ENCODE measurements around the gene IFNLR1. TPM values are rescaled to one million over a fixed set of nuclear protein-coding genes. Genes with fewer than 3 reads are reported as not detected.

IFNLR1 gene
- total RNA-seq, 4 donors from 2014 or later, result 9.1 to 38.2 (median 36.1) TPM

DNA sequence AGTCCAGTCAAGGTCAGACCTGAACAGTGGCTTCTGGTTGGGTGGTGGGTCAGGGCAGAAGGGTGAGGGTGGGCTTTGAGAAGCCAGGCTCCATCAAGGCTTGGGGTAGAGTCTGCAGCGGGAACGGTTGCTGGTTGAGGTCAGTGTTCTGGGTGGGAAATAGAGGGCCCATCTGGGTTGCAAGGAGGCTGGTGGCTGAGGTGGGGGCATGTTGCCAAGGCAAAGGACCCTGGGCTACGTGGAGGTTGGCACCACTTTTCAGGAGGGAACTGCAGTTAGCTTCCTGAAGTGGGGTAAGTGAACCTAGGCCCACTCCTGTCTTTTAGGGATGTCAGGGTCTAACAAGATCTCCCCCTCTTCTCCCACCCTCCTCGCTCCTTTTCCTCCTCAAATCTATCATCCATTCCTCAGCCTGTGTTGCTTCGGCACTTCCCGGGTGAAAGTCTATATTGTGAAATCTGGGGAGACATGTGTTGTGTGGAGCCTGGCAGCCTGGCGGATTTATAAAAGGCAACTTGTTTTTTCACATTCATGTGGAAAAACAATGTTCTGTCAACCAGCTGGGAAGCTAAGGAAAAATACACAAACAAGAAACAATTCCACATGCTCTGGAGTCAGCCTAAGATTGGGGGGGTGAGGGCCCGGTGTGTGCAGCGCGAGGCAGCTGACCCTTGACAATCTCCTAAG is 45.6 kb downstream of the IFNLR1 start:
- H3K9me3 ChIP-seq, result no peaks in the 10 kb centered on the region
- H3K27ac ChIP-seq, result peak overlapping the region in 3 of 4 donors; percentile 46 to 95 (median 83)
- H3K4me1 ChIP-seq, result peaks cover 0 to 6% (median 2%) of the 10 kb centered on the region in 4 donors
- peaks cover 0 to 10% (median 0%) of the 10 kb centered on the region in 3 donors for H3K36me3 ChIP-seq
- peak overlapping the region in 2 of 4 donors; percentile 65 to 80 for H3K4me3 ChIP-seq
- no peaks in the 10 kb centered on the region for H3K27me3 ChIP-seq
- peak in 1 of 3 donors; percentile 72 for DNase-seq
- TF ChIP-seq, protein P1, sequence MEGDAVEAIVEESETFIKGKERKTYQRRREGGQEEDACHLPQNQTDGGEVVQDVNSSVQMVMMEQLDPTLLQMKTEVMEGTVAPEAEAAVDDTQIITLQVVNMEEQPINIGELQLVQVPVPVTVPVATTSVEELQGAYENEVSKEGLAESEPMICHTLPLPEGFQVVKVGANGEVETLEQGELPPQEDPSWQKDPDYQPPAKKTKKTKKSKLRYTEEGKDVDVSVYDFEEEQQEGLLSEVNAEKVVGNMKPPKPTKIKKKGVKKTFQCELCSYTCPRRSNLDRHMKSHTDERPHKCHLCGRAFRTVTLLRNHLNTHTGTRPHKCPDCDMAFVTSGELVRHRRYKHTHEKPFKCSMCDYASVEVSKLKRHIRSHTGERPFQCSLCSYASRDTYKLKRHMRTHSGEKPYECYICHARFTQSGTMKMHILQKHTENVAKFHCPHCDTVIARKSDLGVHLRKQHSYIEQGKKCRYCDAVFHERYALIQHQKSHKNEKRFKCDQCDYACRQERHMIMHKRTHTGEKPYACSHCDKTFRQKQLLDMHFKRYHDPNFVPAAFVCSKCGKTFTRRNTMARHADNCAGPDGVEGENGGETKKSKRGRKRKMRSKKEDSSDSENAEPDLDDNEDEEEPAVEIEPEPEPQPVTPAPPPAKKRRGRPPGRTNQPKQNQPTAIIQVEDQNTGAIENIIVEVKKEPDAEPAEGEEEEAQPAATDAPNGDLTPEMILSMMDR (IDR thresholded peaks at IDR 0.05), result no peak
- peak in 1 of 2 donors; percentile 35 for TF ChIP-seq POLR2A (IDR thresholded peaks at IDR 0.05)

DNA sequence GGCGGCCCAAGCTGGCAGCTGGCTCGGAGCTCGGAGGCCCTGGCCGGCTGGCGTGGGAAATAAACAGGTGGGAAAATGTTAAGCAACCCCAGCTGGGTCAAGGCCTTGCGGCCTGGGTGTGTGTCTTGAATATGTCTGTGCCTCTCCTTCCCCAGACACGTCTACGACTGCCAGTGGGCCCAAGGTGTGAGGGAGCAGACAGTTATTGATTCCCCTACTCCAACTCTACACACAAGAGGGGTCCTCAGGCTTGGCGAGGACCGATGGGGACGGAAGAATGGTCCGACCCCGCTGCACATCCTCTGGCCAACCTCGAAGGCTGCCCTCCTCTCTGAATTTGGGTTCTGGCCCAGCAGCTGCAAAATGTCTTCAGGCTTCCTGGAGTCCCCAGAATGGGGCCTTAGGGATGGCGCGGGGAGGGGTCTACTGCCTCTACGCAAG is 46.3 kb downstream of the IFNLR1 start:
- no peak overlapping the region for H3K27ac ChIP-seq

DNA sequence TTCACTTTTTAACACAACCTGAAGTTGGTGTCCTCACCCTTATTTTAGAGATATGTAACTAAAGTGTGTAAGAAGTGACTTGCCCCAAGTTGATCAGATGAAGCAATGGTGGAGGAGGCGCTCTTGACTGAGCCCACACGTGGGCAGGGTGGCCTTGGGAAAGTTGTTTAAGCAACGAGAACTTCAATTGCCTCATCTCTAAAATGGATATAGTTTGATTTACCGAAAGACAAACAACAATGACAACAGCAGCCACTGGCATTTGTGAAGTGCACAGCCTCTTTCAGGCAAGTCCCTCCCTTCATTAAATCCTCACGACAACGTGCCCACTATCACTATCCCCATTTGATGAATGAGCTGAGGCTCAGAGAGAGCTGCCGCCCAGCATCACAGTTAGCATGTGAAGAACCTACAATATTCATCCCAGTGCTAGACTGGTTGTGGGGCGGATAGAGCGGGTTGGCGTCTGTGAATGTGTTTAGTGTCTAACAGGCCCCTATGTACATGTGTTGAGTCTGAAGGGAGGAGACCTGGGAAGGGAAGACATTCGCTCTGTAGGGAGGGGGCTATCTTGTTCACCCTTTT is 47.2 kb downstream of the IFNLR1 start:
- no peak for TF ChIP-seq POLR2A (IDR thresholded peaks at IDR 0.05)
- TF ChIP-seq, protein P1 (IDR thresholded peaks at IDR 0.05), result no peak
- H3K4me1 ChIP-seq, result peaks cover 0 to 6% (median 2%) of the 10 kb centered on the region in 4 donors
- H3K36me3 ChIP-seq, result peaks cover 0 to 14% (median 0%) of the 10 kb centered on the region in 3 donors
- H3K27me3 ChIP-seq, result no peaks in the 10 kb centered on the region
- DNase-seq, result no peak
- no peak overlapping the region for H3K4me3 ChIP-seq
- H3K9me3 ChIP-seq, result no peaks in the 10 kb centered on the region
- H3K27ac ChIP-seq, result no peak overlapping the region

More for the DNA sequence above, 46.3 kb downstream of the IFNLR1 start:
- peaks cover 0 to 10% (median 0%) of the 10 kb centered on the region in 3 donors for H3K36me3 ChIP-seq
- peak overlapping the region in 2 of 4 donors; percentile 65 to 80 for H3K4me3 ChIP-seq
- no peaks in the 10 kb centered on the region for H3K27me3 ChIP-seq
- peaks cover 0 to 6% (median 2%) of the 10 kb centered on the region in 4 donors for H3K4me1 ChIP-seq
- TF ChIP-seq, protein P1 (IDR thresholded peaks at IDR 0.05), result no peak
- TF ChIP-seq POLR2A (IDR thresholded peaks at IDR 0.05), result no peak
- no peaks in the 10 kb centered on the region for H3K9me3 ChIP-seq
- DNase-seq, result no peak

DNA sequence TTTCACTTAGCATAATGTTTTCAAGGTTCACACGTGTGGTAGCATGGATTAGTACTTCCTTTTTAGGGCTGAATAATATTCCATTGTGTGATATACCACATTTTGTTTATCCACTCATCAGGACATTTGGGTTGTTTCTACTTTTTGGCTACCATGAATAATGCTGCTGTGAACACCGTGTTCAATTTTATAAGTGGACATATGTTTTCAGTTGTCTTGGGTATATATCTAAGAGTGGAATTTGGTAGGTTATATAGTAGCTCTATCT is 47.9 kb downstream of the IFNLR1 start:
- Histone ChIP-seq H3K9me3 (no peaks in the 10 kb centered on the region), H3K4me3 (no peak overlapping the region), H3K4me1 (peaks cover 0 to 6% (median under 1%) of the 10 kb centered on the region in 4 donors), H3K36me3 (peaks cover 0 to 21% (median 0%) of the 10 kb centered on the region in 3 donors), H3K27me3 (no peaks in the 10 kb centered on the region), H3K27ac (no peak overlapping the region)
- no peak for TF ChIP-seq POLR2A (IDR thresholded peaks at IDR 0.05)
- TF ChIP-seq, protein P1 (IDR thresholded peaks at IDR 0.05), result no peak
- no peak for DNase-seq

DNA sequence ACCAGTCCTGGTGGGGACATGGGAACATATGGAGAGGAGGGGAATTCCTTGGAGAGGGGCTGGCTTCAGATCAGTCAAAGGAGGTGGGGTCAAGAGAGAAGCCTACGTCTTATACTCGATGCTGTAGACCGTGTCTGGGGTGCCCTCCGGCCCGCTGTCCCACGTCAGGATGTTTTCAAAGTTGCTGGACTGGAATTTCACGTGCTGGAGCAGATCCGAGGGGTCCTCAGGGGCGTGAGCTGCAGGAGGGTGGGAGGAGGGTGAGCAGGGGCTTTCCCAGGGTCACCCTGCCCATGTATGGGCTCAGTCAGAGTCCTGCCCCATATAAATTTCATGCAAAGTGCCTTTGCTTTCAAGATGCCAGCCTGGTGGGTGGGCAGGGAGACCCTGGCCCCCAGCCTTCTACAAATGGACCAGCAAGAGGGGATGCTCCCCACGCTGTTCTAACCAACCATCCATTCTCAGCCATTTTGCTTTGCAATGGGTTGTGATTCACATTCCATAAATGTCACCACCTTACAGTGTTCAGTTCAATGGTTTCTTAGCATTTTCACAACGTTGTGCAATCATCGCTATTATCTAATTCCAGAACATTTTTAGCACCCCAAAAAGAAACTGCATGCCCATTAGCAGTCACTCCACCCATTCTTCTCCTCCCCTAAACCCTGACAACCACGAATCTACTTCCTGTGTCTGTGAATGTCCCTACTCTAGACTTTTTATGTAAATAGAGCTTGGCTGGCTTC is 48.4 kb downstream of the IFNLR1 start:
- H3K4me3 ChIP-seq, result no peak overlapping the region
- H3K27me3 ChIP-seq, result no peaks in the 10 kb centered on the region
- DNase-seq, result no peak
- TF ChIP-seq, protein P1 (IDR thresholded peaks at IDR 0.05), result no peak
- no peak for TF ChIP-seq POLR2A (IDR thresholded peaks at IDR 0.05)
- no peak overlapping the region for H3K27ac ChIP-seq
- H3K36me3 ChIP-seq, result peaks cover 0 to 26% (median 0%) of the 10 kb centered on the region in 3 donors
- no peaks in the 10 kb centered on the region for H3K9me3 ChIP-seq
- peaks cover 0 to 3% (median 0%) of the 10 kb centered on the region in 4 donors for H3K4me1 ChIP-seq

All from Peyer's patch (tissue), 4 donors.